Liver (tissue), 3 donors: ENCODE results near the gene COX7C.
"Not testable (repeated sequence)": the region's sequence is repeated elsewhere in the genome, so short reads cannot be mapped to it uniquely, and the experiment has no call there.

Experiments used
- ATF3 ChIP-seq: IDR thresholded peaks from 2 replicates; pipeline ENCODE4 v1.6.1; 2016; ENCODE audit warnings: antibody characterized with exemption
- CTCF ChIP-seq: fragments of 150-350 bp; IDR thresholded peaks from 2 replicates; pipeline ENCODE4 v1.5.1; 2017; ENCODE audit warnings: improper control_type of control experiment, low read depth, low read length; ENCODE audit not compliant: missing input control
- EGR1 ChIP-seq, 2 donors: IDR thresholded peaks; 2 replicates each; pipeline ENCODE4 v1.6.1; 2016 to 2018; ENCODE audit warnings: antibody characterized with exemption in 2 of 2, low read depth in 2 of 2
- MAX ChIP-seq: IDR thresholded peaks from 2 replicates; pipeline ENCODE4 v1.6.1; 2016; ENCODE audit warnings: antibody characterized with exemption
- REST ChIP-seq: IDR thresholded peaks from 2 replicates; pipeline ENCODE4 v1.6.1; 2016; ENCODE audit warnings: antibody characterized with exemption, mild to moderate bottlenecking
- YY1 ChIP-seq: IDR thresholded peaks from 2 replicates; pipeline ENCODE4 v1.6.1; 2016; ENCODE audit warnings: antibody characterized with exemption, mild to moderate bottlenecking
- donor health status: healthy.
- donor health status: healthy.

GRCh38 chr5:86660771-86661170 is 43.0 kb downstream of the COX7C start:
- TF ChIP-seq CTCF; YY1; EGR1 (IDR thresholded peaks at IDR 0.05; ENCODE audit: low read depth in 2 of 2); MAX; ATF3; REST: not testable (repeated sequence)
